GM12873 (cell line): ENCODE results near the gene TMEM150A.

Experiments used
- CTCF ChIP-seq: IDR thresholded peaks from 2 replicates; pipeline ENCODE4 v1.5.1; 2012; ENCODE audit warnings: low read depth, mild to moderate bottlenecking, moderate library complexity, low read length, control low read depth; ENCODE audit not compliant: insufficient read depth; ENCODE audit errors: missing control alignments

Gene TMEM150A

GRCh38 chr2:85575739-85576138 lies 26.8 kb downstream of the TMEM150A start:
- no peak for TF ChIP-seq CTCF

GRCh38 chr2:85566265-85566664 lies 36.2 kb downstream of the TMEM150A start:
- TF ChIP-seq CTCF, result no peak

GRCh38 chr2:85564144-85564563 lies 38.3 kb downstream of the TMEM150A start:
- no peak for TF ChIP-seq CTCF

DNA sequence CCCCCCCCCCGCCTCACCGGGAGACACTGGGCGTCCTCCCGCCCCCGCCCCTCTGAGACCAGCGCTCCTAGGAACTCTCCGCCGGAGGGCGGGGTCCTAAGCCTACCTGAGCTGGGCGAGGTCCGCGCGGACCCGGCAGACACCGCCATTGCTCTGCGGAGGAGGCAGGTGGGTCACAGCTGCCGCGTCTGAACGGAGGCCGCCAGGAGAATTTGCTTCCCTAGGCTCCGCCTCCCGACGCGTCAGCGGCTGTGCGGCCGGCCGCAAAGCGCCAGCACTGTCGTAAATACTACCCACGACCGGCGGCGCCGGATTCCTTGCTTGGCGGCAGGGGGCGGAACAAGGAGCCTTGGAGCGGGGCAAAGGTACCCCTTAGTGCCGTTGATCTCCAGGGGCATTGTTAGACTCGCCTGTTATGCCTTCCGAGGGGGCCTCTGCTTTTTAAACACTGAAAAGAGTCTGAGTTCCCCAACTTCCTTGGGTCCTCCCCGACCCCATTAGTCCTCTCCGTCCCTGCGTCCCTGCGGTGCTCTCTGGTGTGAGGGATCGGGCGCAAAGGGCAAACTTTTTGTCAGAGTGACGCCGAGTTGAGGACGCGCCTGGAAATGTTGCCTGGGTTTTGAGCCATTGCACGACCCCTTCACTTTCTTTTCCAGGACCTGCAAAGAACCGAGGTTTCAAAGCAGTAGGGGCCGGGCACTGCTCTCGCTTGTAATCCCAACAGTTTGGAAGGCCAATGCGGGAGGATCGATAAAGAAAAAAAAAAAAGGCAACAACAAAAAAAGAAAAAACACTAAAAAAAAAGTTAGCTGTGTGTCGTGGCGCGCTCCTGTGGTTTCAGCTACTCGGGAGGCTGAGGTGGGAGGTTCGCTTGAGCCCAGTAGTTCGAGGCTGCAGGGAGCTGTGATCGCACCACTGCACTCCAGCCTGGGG lies 41.0 kb downstream of the TMEM150A start, which contains the start of gene GGCX:
GGCX (minus strand) TSS at position 214 of the 933 bp plus-strand sequence; CDS start at position 149, 65 bp downstream.
- TF ChIP-seq CTCF, result no peak

GRCh38 chr2:85560812-85561279 lies 41.7 kb downstream of the TMEM150A start:
- no peak for TF ChIP-seq CTCF

- no peak for TF ChIP-seq CTCF
Observed at GRCh38 chr2:85558160-85558559, 44.3 kb downstream of the TMEM150A start.

- no peak for TF ChIP-seq CTCF
Observed at GRCh38 chr2:85557130-85557529, 45.4 kb downstream of the TMEM150A start.
